HCT116 (cell line): ENCODE measurements around the gene HIPK2.

Experiments used
- EZH2 ChIP-seq: fragments of 200-600 bp; sonication (generic); IDR thresholded peaks from 2 replicates; pipeline ENCODE4 v1.6.1; 2017; ENCODE audit warnings: antibody characterized with exemption, mixed run types
- FOSL1 ChIP-seq: IDR thresholded peaks from 2 replicates; pipeline ENCODE4 v1.6.1; 2012; ENCODE audit warnings: low read depth
- SIN3A ChIP-seq: IDR thresholded peaks from 2 replicates; pipeline ENCODE4 v1.6.1; 2012; ENCODE audit warnings: low read depth
- SP1 ChIP-seq: IDR thresholded peaks from 2 replicates; pipeline ENCODE4 v1.6.1; 2012; ENCODE audit warnings: low read depth
- TF ChIP-seq, protein P1 (sequence below), 3 experiments: fragments of 200-600 bp in 1 of 3; sonication (generic) in 1 of 3; IDR thresholded peaks in 2 of 3; conservative IDR thresholded peaks in 1 of 3; 2 replicates each; pipeline ENCODE4 v1.5.1; 2012 to 2017; ENCODE audit warnings: low read depth in 2 of 3, low read length in 2 of 3, antibody characterized with exemption in 1 of 3, borderline replicate concordance in 1 of 3, control low read depth in 1 of 3, mild to moderate bottlenecking in 1 of 3, mixed read lengths in 1 of 3, mixed run types in 1 of 3, moderate library complexity in 1 of 3; ENCODE audit not compliant: insufficient read depth in 1 of 3

DNA sequence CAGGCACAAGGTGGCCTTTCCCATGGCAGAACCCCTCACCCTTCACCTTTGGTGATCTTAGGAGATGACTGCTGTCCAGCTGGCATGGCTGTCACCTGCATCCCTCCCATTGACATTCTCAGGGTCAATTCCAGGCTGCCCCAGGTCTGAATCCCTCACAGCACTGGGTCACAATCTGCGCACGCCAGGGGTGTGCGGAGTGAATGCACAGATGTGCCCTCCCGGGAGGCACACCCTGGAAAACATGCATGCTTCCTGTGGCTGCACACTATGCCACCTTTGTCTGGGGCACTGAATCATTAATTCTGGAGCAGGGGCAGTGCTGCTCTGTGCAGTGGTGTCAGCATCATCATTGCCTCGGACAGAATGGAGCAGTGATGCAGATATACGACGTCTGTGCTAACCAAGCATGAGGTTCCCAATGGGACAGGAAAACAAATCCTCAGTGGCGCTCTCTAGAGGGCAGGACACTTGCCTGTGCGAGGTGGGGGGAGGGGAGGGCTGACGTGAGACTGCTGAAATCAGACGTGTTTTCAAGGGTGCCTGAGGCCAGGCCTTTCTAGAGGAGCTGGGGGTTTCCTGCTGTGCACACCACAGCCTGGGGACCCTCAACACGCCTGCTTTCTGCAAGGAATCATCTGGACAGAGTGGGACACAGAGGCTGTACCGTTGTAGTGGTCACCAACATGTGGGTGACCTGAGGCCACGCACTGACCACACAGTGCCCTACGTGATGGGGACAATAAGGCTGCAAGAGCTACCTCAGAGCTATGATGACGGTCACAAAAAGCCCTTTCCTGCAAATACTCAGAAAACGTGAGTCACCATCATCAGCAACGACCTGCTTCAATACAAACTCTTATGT lies 77.9 kb downstream of the HIPK2 start:
- TF ChIP-seq SIN3A, result no peak
- TF ChIP-seq SP1, result no peak
- no peak for TF ChIP-seq FOSL1
- TF ChIP-seq, protein P1, sequence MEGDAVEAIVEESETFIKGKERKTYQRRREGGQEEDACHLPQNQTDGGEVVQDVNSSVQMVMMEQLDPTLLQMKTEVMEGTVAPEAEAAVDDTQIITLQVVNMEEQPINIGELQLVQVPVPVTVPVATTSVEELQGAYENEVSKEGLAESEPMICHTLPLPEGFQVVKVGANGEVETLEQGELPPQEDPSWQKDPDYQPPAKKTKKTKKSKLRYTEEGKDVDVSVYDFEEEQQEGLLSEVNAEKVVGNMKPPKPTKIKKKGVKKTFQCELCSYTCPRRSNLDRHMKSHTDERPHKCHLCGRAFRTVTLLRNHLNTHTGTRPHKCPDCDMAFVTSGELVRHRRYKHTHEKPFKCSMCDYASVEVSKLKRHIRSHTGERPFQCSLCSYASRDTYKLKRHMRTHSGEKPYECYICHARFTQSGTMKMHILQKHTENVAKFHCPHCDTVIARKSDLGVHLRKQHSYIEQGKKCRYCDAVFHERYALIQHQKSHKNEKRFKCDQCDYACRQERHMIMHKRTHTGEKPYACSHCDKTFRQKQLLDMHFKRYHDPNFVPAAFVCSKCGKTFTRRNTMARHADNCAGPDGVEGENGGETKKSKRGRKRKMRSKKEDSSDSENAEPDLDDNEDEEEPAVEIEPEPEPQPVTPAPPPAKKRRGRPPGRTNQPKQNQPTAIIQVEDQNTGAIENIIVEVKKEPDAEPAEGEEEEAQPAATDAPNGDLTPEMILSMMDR (IDR thresholded peaks at IDR 0.05 in 2 of 3, conservative IDR thresholded peaks at IDR 0.05 in 1 of 3; ENCODE audit: borderline replicate concordance in 1 of 3, insufficient read depth in 1 of 3, low read depth in 2 of 3, low read length in 2 of 3), result peak in 2 of 3 experiments; percentile 41 to 46; a peak in 4 of 6 replicates
- TF ChIP-seq EZH2, result no peak
